Measurements from ENCODE around the gene MAG. TPM values are rescaled to one million over a fixed set of nuclear protein-coding genes. Genes with fewer than 3 reads are reported as not detected.

MAG gene
- total RNA-seq, 2 donors from 2014 or later: 13.9 TPM; not detected in 1

- no peak for TF ChIP-seq CTCF (IDR thresholded peaks at IDR 0.05)
- TF ChIP-seq POLR2AphosphoS5 (IDR thresholded peaks at IDR 0.05): no peak
- no peak for TF ChIP-seq POLR2A (IDR thresholded peaks at IDR 0.05)
- no peaks in the 10 kb centered on the region for H3K27me3 ChIP-seq (replicated peaks; ENCODE audit: insufficient read depth)
- no peak overlapping the region for H3K27ac ChIP-seq
- H3K4me1 ChIP-seq (replicated peaks): no peaks in the 10 kb centered on the region
- intact Hi-C loops (cut with DNase I): no loop called here
- no peak overlapping the region for H3K4me3 ChIP-seq
- no peak for DNase-seq (ENCODE audit: low spot score)
- 75% methylated on average over 20 of the region's 21 CpGs for WGBS
- no peaks in the 10 kb centered on the region for H3K36me3 ChIP-seq
- H3K9me3 ChIP-seq: no peaks in the 10 kb centered on the region
Measured at GRCh38 chr19:35311901-35312665, 20.1 kb downstream of the MAG start.

GRCh38 chr19:35313587-35313986 is 21.6 kb downstream of the MAG start:
- intact Hi-C loops (cut with DNase I): no loop called here
- no peaks in the 10 kb centered on the region for H3K4me1 ChIP-seq (replicated peaks)
- 45% methylated on average over 7 of the region's 7 CpGs for WGBS
- DNase-seq (ENCODE audit: low spot score): no peak
- no peak overlapping the region for H3K27ac ChIP-seq
- no peaks in the 10 kb centered on the region for H3K9me3 ChIP-seq
- TF ChIP-seq POLR2AphosphoS5 (IDR thresholded peaks at IDR 0.05): no peak
- TF ChIP-seq CTCF (IDR thresholded peaks at IDR 0.05): no peak
- TF ChIP-seq POLR2A (IDR thresholded peaks at IDR 0.05): no peak
- no peak overlapping the region for H3K4me3 ChIP-seq
- no peaks in the 10 kb centered on the region for H3K27me3 ChIP-seq (replicated peaks; ENCODE audit: insufficient read depth)
- no peaks in the 10 kb centered on the region for H3K36me3 ChIP-seq

GRCh38 chr19:35314031-35314430 is 22.1 kb downstream of the MAG start:
- TF ChIP-seq POLR2A (IDR thresholded peaks at IDR 0.05) (no peak), CTCF (IDR thresholded peaks at IDR 0.05) (no peak), POLR2AphosphoS5 (IDR thresholded peaks at IDR 0.05) (no peak)
- 81% methylated on average over 8 of the region's 8 CpGs for WGBS
- H3K36me3 ChIP-seq: no peaks in the 10 kb centered on the region
- no peaks in the 10 kb centered on the region for H3K9me3 ChIP-seq
- intact Hi-C loops (cut with DNase I): no loop called here
- H3K27me3 ChIP-seq (replicated peaks; ENCODE audit: insufficient read depth): no peaks in the 10 kb centered on the region
- DNase-seq (ENCODE audit: low spot score): no peak
- no peak overlapping the region for H3K27ac ChIP-seq
- H3K4me1 ChIP-seq (replicated peaks): no peaks in the 10 kb centered on the region
- H3K4me3 ChIP-seq: no peak overlapping the region

- Histone ChIP-seq H3K4me1 (replicated peaks) (no peaks in the 10 kb centered on the region), H3K4me3 (no peak overlapping the region), H3K27ac (no peak overlapping the region), H3K9me3 (no peaks in the 10 kb centered on the region), H3K36me3 (no peaks in the 10 kb centered on the region), H3K27me3 (replicated peaks; ENCODE audit: insufficient read depth) (no peaks in the 10 kb centered on the region)
- 85% methylated on average over 10 of the region's 10 CpGs for WGBS
- no peak for TF ChIP-seq POLR2A (IDR thresholded peaks at IDR 0.05)
- TF ChIP-seq POLR2AphosphoS5 (IDR thresholded peaks at IDR 0.05): no peak
- TF ChIP-seq CTCF (IDR thresholded peaks at IDR 0.05): no peak
- intact Hi-C loops (cut with DNase I): no loop called here
- no peak for DNase-seq (ENCODE audit: low spot score)
Measured at GRCh38 chr19:35314858-35315470, 23.0 kb downstream of the MAG start.

GRCh38 chr19:35315883-35316282 is 23.9 kb downstream of the MAG start:
- H3K36me3 ChIP-seq: no peaks in the 10 kb centered on the region
- H3K4me3 ChIP-seq: no peak overlapping the region
- H3K9me3 ChIP-seq: no peaks in the 10 kb centered on the region
- intact Hi-C loops (cut with DNase I): no loop called here
- no peaks in the 10 kb centered on the region for H3K4me1 ChIP-seq (replicated peaks)
- no peak overlapping the region for H3K27ac ChIP-seq
- H3K27me3 ChIP-seq (replicated peaks; ENCODE audit: insufficient read depth): no peaks in the 10 kb centered on the region
- DNase-seq (ENCODE audit: low spot score): no peak
- WGBS: 66% methylated on average over 9 of the region's 9 CpGs
- no peak for TF ChIP-seq POLR2AphosphoS5 (IDR thresholded peaks at IDR 0.05)
- no peak for TF ChIP-seq POLR2A (IDR thresholded peaks at IDR 0.05)
- TF ChIP-seq CTCF (IDR thresholded peaks at IDR 0.05): no peak
